Hippocampal formation (tissue), 2 donors: ENCODE data around the gene SGTB.
A peak's percentile ranks its signal among the peaks of the same experiment; 100 is the strongest.
"Not testable (repeated sequence)": the region's sequence is repeated elsewhere in the genome, so short reads cannot be mapped to it uniquely, and the experiment has no call there.

Source experiments
- DNase-seq, 2 donors: peaks; one replicate each; lab custom pipeline; 2025; lab: John Stamatoyannopoulos, UW

The SGTB gene

GRCh38 chr5:65668696-65669095 lies 53.2 kb downstream of the SGTB start:
- DNase-seq = no peak

GRCh38 chr5:65663804-65664521 lies 57.9 kb downstream of the SGTB start:
- no peak for DNase-seq

GRCh38 chr5:65654713-65655112 lies 67.2 kb downstream of the SGTB start:
- DNase-seq = no peak

GRCh38 chr5:65651144-65651543 lies 70.8 kb downstream of the SGTB start:
- DNase-seq = no peak

GRCh38 chr5:65647941-65648340 lies 74.0 kb downstream of the SGTB start:
- DNase-seq = no peak

- DNase-seq = no peak
Observed at GRCh38 chr5:65646938-65647337, 75.0 kb downstream of the SGTB start.

GRCh38 chr5:65640240-65640639 lies 81.7 kb downstream of the SGTB start:
- no peak for DNase-seq

- no peak for DNase-seq
Observed at GRCh38 chr5:65630981-65631380, 90.9 kb downstream of the SGTB start.

- DNase-seq = no peak
Observed at GRCh38 chr5:65625743-65626142, 96.2 kb downstream of the SGTB start.

- DNase-seq = peak; percentile 89 to 97
Observed at GRCh38 chr5:65624571-65625555, 97.0 kb downstream of the SGTB start, which contains the start of the genes SHLD3 and TRAPPC13. TSS of gene SHLD3 (plus strand) at chr5:65625027. CDS start at chr5:65629588, 4,561 bp downstream. TSS of gene TRAPPC13 (plus strand) at chr5:65625027. CDS start at chr5:65625061, 34 bp downstream.

GRCh38 chr5:65624025-65624570 lies 97.8 kb downstream of the SGTB start, which contains the start of gene TRIM23:
TSS of gene TRIM23 (minus strand) at chr5:65624333. CDS start at chr5:65624274, 59 bp downstream.
- DNase-seq = peak; percentile 91 to 97

GRCh38 chr5:65623482-65623881 lies 98.4 kb downstream of the SGTB start:
- no peak for DNase-seq

GRCh38 chr5:65621961-65622360 lies 99.9 kb downstream of the SGTB start:
- not testable (repeated sequence) for DNase-seq

GRCh38 chr5:65620021-65620420 lies 101.9 kb downstream of the SGTB start:
- no peak for DNase-seq
